ENCODE measurements around the gene CALN1. TPM values are rescaled to one million over a fixed set of nuclear protein-coding genes. Genes with fewer than 3 reads are reported as not detected.

Gene CALN1
- total and polyA plus RNA-seq, 3 donors from 2014 or later = 4.3 to 6.2 (median 4.4) TPM

DNA sequence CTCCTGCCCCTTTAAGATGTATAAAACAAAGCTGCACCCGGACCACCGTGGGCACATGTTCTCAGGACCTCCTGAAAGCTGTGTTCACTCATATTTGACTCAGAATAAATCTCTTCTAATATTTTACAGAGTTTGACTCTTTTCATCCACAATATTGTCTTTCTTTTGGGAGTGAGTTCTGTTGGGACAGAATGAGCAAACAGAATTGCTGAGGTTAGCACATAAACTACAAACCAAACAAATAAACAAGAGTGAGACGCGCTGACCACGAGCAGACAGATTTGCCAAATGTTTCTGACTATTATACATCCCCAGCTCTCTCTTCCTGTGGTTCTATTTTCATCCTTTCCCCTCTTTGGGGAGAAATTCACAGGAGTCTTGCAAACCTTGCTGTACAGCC is 526.7 kb downstream of the CALN1 start:
- intact Hi-C loops (cut with DNase I; ENCODE audit: low total_unique reads) = no loop called here
- no peak for DNase-seq
- Histone ChIP-seq H3K27ac (no peak overlapping the region), H3K4me3 (no peak overlapping the region), H3K27me3 (no peaks in the 10 kb centered on the region), H3K9me3 (no peaks in the 10 kb centered on the region), H3K36me3 (ENCODE audit: low read depth, missing control alignments) (no peaks in the 10 kb centered on the region), H3K4me1 (no peaks in the 10 kb centered on the region)
- TF ChIP-seq POLR2A (IDR thresholded peaks at IDR 0.05) = no peak
- TF ChIP-seq, protein P1, sequence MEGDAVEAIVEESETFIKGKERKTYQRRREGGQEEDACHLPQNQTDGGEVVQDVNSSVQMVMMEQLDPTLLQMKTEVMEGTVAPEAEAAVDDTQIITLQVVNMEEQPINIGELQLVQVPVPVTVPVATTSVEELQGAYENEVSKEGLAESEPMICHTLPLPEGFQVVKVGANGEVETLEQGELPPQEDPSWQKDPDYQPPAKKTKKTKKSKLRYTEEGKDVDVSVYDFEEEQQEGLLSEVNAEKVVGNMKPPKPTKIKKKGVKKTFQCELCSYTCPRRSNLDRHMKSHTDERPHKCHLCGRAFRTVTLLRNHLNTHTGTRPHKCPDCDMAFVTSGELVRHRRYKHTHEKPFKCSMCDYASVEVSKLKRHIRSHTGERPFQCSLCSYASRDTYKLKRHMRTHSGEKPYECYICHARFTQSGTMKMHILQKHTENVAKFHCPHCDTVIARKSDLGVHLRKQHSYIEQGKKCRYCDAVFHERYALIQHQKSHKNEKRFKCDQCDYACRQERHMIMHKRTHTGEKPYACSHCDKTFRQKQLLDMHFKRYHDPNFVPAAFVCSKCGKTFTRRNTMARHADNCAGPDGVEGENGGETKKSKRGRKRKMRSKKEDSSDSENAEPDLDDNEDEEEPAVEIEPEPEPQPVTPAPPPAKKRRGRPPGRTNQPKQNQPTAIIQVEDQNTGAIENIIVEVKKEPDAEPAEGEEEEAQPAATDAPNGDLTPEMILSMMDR (IDR thresholded peaks at IDR 0.05) = no peak
- 65 to 66% methylated on average over 5 of the region's 5 CpGs for WGBS, 2 donors

DNA sequence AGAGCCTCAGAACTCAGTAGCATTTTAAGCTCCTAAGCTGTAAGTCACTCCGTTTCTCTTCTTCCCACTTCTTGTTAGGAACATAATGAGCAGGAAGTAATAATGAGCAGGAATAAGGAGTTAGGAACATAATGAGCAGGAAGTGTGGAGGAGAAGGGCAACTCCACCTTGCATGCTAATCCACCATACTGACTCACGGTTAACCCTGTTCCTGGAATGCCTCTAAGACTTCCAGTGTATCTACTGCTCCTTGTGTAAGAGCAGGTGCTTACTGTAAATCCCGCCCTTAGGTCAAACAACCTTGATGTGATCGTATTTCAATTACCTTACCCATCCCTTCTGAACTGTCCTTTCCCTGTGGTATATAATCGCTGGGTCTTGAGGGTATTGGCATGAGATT is 528.7 kb downstream of the CALN1 start:
- H3K27ac ChIP-seq = no peak overlapping the region
- no peaks in the 10 kb centered on the region for H3K9me3 ChIP-seq
- H3K27me3 ChIP-seq = no peaks in the 10 kb centered on the region
- no peak for TF ChIP-seq POLR2A (IDR thresholded peaks at IDR 0.05)
- TF ChIP-seq, protein P1 (IDR thresholded peaks at IDR 0.05) = no peak
- H3K4me1 ChIP-seq = no peaks in the 10 kb centered on the region
- H3K4me3 ChIP-seq = no peak overlapping the region
- WGBS, 2 donors = 77 to 81% methylated on average over 5 of the region's 5 CpGs
- intact Hi-C loops (cut with DNase I; ENCODE audit: low total_unique reads) = no loop called here
- DNase-seq = no peak
- H3K36me3 ChIP-seq (ENCODE audit: low read depth, missing control alignments) = no peaks in the 10 kb centered on the region

DNA sequence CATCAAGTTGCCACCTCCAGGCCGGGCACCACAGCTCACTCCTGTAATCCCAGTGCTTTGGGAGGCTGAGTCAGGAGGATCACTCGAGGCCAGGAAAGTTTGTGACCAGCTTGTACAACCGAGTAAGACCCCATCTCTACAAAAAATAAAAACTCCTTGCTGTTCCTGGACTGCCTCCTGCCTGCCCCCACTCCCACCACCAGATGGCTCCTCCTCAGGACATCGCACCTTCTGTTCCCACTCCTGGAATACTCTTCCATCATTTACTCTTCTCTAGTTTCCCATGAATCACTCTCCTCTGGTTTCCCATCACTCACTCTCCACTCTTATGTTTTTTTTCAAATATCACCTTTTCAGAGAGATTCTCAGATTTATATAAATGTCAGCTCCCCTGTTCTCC is 540.7 kb downstream of the CALN1 start:
- DNase-seq = no peak
- Histone ChIP-seq H3K27me3 (no peaks in the 10 kb centered on the region), H3K27ac (no peak overlapping the region), H3K36me3 (ENCODE audit: low read depth, missing control alignments) (no peaks in the 10 kb centered on the region), H3K4me1 (no peaks in the 10 kb centered on the region), H3K4me3 (no peak overlapping the region), H3K9me3 (no peaks in the 10 kb centered on the region)
- 63 to 69% methylated on average over 4 of the region's 4 CpGs for WGBS, 2 donors
- no peak for TF ChIP-seq POLR2A (IDR thresholded peaks at IDR 0.05)
- TF ChIP-seq, protein P1 (IDR thresholded peaks at IDR 0.05) = no peak
- intact Hi-C loops (cut with DNase I; ENCODE audit: low total_unique reads) = no loop called here

DNA sequence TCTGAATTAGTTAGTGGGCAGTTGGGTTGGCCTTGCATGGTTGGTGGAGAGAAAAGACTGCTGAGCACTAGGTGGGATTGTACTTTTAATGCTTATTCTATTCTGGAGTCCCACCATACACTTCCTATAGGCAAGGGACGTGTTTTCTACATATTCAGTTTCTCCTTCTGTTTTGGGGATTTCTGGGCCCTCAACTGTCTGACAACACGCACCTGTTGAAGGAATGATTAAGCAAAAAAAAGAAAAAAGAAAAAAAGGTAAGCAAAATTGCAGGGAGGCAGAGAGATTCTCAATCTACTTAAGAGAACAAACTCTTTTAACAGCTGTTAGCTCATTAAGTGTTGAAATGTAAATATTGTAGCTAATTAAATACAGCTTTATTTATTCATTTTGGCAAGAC is 541.3 kb downstream of the CALN1 start:
- H3K36me3 ChIP-seq (ENCODE audit: low read depth, missing control alignments) = no peaks in the 10 kb centered on the region
- TF ChIP-seq, protein P1 (IDR thresholded peaks at IDR 0.05) = no peak
- TF ChIP-seq POLR2A (IDR thresholded peaks at IDR 0.05) = no peak
- 61 to 78% methylated on average over 2 of the region's 2 CpGs for WGBS, 2 donors
- DNase-seq = no peak
- H3K27me3 ChIP-seq = no peaks in the 10 kb centered on the region
- no peak overlapping the region for H3K4me3 ChIP-seq
- intact Hi-C loops (cut with DNase I; ENCODE audit: low total_unique reads) = no loop called here
- H3K4me1 ChIP-seq = no peaks in the 10 kb centered on the region
- no peaks in the 10 kb centered on the region for H3K9me3 ChIP-seq
- no peak overlapping the region for H3K27ac ChIP-seq

DNA sequence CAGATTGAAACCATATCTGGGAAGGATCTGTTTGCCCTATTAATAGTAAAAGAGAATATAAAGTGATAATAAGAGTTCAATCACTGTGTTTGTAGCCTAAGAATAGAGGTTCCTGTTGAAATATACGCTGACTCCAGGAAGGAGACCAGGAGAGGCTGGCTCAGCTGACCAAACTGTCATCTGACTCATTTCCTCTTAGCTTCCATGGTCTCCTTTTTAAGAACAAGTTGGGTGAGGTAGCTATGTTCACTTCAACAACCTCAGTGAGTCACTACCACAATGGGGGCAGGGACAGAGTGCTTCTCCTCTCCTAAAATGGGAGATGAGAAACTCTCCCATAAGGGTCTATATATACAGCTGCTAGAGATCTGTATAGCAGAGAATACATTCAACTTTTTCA is 543.3 kb downstream of the CALN1 start:
- 78 to 85% methylated on average over 1 of the region's 1 CpG for WGBS, 2 donors
- Histone ChIP-seq H3K27me3 (no peaks in the 10 kb centered on the region), H3K27ac (no peak overlapping the region), H3K9me3 (no peaks in the 10 kb centered on the region), H3K4me1 (no peaks in the 10 kb centered on the region), H3K36me3 (ENCODE audit: low read depth, missing control alignments) (no peaks in the 10 kb centered on the region), H3K4me3 (no peak overlapping the region)
- intact Hi-C loops (cut with DNase I; ENCODE audit: low total_unique reads) = no loop called here
- TF ChIP-seq, protein P1 (IDR thresholded peaks at IDR 0.05) = no peak
- no peak for TF ChIP-seq POLR2A (IDR thresholded peaks at IDR 0.05)
- DNase-seq = no peak
